Uterus (tissue), 2 donors: ENCODE data around the gene SMIM27.

Experiments
- CTCF ChIP-seq, 4 experiments: fragments of 200-600 bp in 2 of 4; fragments of 450-650 bp in 2 of 4; sonication (generic) in 2 of 4; IDR thresholded peaks; one replicate each; pipeline ENCODE4 v1.5.1; 2016 to 2019; ENCODE audit warnings: antibody characterized with exemption in 4 of 4, mild to moderate bottlenecking in 2 of 4, moderate library complexity in 1 of 4
- POLR2A ChIP-seq, 2 donors: fragments of 450-650 bp; IDR thresholded peaks; one replicate each; pipeline ENCODE4 v1.6.1; 2016; ENCODE audit warnings: antibody characterized with exemption in 2 of 2, mild to moderate bottlenecking in 1 of 2, moderate library complexity in 1 of 2

- TF ChIP-seq POLR2A (IDR thresholded peaks at IDR 0.05) (no peak), CTCF (IDR thresholded peaks at IDR 0.05) (peak; percentile 11 to 29 (median 26))
These were observed 29.5 kb downstream of the SMIM27 start for GRCh38 chr9:32581512-32582143.
